ENCODE results near the gene GPR108. TPM values are rescaled to one million over a fixed set of nuclear protein-coding genes. Genes with fewer than 3 reads are reported as not detected.

Gene GPR108
- polyA plus RNA-seq (2012; rRNA removed), result 51.4 and 54.2 TPM in 2 replicates
- polyA plus RNA-seq (2012; cell fraction: cytosol; rRNA removed), result 23.5 and 33.8 TPM in 2 replicates
- polyA plus RNA-seq (2012; cell fraction: nucleus; rRNA removed), result 143 and 206 TPM in 2 replicates

GRCh38 chr19:6737284-6737872, at the start of gene GPR108:
Gene GPR108, minus strand, starts transcription at chr19:6737580. Its CDS starts 4 bp downstream, at chr19:6737576.
- peaks cover 21% of the 10 kb centered on the region for H3F3A ChIP-seq (replicated peaks; ENCODE audit: insufficient read depth)
- H3K27ac ChIP-seq (ENCODE audit: low read depth in 2 of 2, low read length in 1 of 2), result peak within 1 kb of the TSS; percentile 90 to 96
- no peaks in the 10 kb centered on the region for H4K20me1 ChIP-seq (ENCODE audit: insufficient read depth)
- CTCF ChIA-PET, result interaction anchor here (0.7 to 2.0 kb wide), 3 partner anchors 126 to 680 kb away, joined by 3 to 24 read pairs (median 3); no protein-coding TSS in a partner anchor
- H3K4me3 ChIP-seq (ENCODE audit: low read depth in 2 of 2, low read length in 1 of 2), result peak within 1 kb of the TSS; percentile 90 to 91
- H3K4me1 ChIP-seq (ENCODE audit: control insufficient read depth in 1 of 2, insufficient read depth in 2 of 2, low read depth in 1 of 2, low read length in 1 of 2), result peaks cover 22 to 23% of the 10 kb centered on the region in 2 experiments; a peak in 3 of 4 replicates
- H3K9ac ChIP-seq, result peak within 1 kb of the TSS; percentile 91
- DNase-seq, result peak; percentile 96
- H3K27me3 ChIP-seq (ENCODE audit: insufficient read depth), result no peaks in the 10 kb centered on the region
- POLR2A ChIA-PET, result interaction anchor here (1.0 to 1.2 kb wide), 2 partner anchors 331 to 910 kb away, joined by 4 read pairs; no protein-coding TSS in a partner anchor
- H3K9me3 ChIP-seq, result no peaks in the 10 kb centered on the region
- peaks cover 0 to 5% of the 10 kb centered on the region in 2 experiments for H3K36me3 ChIP-seq (replicated peaks in 1 of 2; ENCODE audit: control insufficient read depth in 1 of 2, insufficient read depth in 2 of 2, low read length in 1 of 2)
- H3K9me2 ChIP-seq, result no peaks in the 10 kb centered on the region
- peak within 1 kb of the TSS; percentile 97 for H2AFZ ChIP-seq (ENCODE audit: low read depth)
- peak; percentile 95 for TF ChIP-seq CHD2 (IDR thresholded peaks at IDR 0.05; ENCODE audit: low read length, partially characterized antibody)
- TF ChIP-seq EP300 (IDR thresholded peaks at IDR 0.05; ENCODE audit: borderline replicate concordance in 1 of 2, low read depth in 1 of 2, low read length in 1 of 2), result peak in 1 of 2 experiments; percentile 72; a peak in 2 of 4 replicates
- TF ChIP-seq REST (IDR thresholded peaks at IDR 0.05; ENCODE audit: low read depth, low read length), result no peak
- TF ChIP-seq POLR2AphosphoS5 (IDR thresholded peaks at IDR 0.05; ENCODE audit: low read depth, low read length), result peak; percentile 1; the same call in 1 of the 2 replicates
- TF ChIP-seq SMC3 (IDR thresholded peaks at IDR 0.05; ENCODE audit: low read depth, low read length), result no peak
- TF ChIP-seq, protein P1, sequence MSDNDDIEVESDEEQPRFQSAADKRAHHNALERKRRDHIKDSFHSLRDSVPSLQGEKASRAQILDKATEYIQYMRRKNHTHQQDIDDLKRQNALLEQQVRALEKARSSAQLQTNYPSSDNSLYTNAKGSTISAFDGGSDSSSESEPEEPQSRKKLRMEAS (IDR thresholded peaks at IDR 0.05; ENCODE audit: low read depth), result peak; percentile 32; the same call in 1 of the 2 replicates
- TF ChIP-seq, protein P2, sequence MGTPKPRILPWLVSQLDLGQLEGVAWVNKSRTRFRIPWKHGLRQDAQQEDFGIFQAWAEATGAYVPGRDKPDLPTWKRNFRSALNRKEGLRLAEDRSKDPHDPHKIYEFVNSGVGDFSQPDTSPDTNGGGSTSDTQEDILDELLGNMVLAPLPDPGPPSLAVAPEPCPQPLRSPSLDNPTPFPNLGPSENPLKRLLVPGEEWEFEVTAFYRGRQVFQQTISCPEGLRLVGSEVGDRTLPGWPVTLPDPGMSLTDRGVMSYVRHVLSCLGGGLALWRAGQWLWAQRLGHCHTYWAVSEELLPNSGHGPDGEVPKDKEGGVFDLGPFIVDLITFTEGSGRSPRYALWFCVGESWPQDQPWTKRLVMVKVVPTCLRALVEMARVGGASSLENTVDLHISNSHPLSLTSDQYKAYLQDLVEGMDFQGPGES (IDR thresholded peaks at IDR 0.05; ENCODE audit: low read depth, low read length), result peak; percentile 98
- TF ChIP-seq RFX5 (IDR thresholded peaks at IDR 0.05; ENCODE audit: low read length), result peak; percentile 75; the same call in 1 of the 2 replicates
- TF ChIP-seq GABPA (IDR thresholded peaks at IDR 0.05; ENCODE audit: low read depth), result peak; percentile 78; the same call in 1 of the 2 replicates
- TF ChIP-seq, protein P3, sequence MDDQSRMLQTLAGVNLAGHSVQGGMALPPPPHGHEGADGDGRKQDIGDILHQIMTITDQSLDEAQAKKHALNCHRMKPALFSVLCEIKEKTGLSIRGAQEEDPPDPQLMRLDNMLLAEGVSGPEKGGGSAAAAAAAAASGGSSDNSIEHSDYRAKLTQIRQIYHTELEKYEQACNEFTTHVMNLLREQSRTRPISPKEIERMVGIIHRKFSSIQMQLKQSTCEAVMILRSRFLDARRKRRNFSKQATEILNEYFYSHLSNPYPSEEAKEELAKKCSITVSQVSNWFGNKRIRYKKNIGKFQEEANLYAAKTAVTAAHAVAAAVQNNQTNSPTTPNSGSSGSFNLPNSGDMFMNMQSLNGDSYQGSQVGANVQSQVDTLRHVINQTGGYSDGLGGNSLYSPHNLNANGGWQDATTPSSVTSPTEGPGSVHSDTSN (IDR thresholded peaks at IDR 0.05), result peak; percentile 100
- peaks cover 38% of the 10 kb centered on the region for H3K79me2 ChIP-seq (ENCODE audit: insufficient read depth)
- WGBS (ENCODE audit: low lambda C conversion rate), result 0% methylated on average over 13 of the region's 55 CpGs
- H3K4me2 ChIP-seq, result peak within 1 kb of the TSS; percentile 94

Measured in SK-N-SH (cell line).